HG03442 (cell line): ENCODE data around the gene CYP3A5.
"Not testable (repeated sequence)": the region's sequence is repeated elsewhere in the genome, so short reads cannot be mapped to it uniquely, and the experiment has no call there.

Source experiments
- ATAC-seq: cut with Tn5 transposase; IDR thresholded peaks from one replicate; pipeline ENCODE4 v1.9.1; 2021; ENCODE audit warnings: mild to moderate bottlenecking, moderate library complexity; ENCODE audit not compliant: unreplicated experiment

Gene CYP3A5

DNA sequence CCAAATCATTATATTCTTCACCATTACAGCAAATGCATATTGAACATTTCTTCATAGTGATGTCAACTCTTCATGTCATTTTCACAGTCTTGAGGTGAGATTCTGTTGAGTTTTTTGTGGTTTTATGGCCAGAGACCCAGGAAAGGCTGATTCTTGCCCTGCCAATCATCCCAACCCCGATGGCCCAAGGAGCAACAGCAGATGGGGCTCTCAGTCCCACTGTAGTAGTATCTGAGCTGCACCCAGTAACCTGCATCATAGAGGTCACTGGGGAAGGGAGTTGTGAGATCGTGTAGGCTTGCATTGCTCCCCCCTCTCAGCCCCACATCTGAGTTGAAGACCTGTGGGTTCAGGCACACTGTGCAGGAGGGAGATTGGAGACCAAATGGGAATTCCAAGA lies 36.3 kb downstream of the CYP3A5 start:
- ATAC-seq, result no peak

DNA sequence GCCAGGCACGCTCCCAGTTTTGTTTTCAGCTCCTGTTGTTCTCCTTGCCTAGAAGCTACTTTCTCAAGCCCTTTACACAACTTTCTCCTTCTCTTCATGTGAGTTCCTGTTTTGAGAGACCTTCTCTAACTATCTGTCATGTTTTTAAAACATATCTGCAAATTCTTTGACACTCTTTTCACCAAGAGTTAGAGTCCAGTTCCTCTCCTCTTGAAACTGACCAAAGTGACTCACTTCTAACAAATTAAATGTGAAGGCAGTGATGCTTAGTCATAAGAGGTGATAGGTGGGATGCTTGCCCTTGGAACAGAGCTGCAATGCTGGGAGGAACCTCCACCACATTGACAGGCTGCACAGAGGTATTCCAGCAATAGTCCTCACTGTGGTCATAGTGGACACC lies 37.8 kb downstream of the CYP3A5 start:
- ATAC-seq, result no peak

DNA sequence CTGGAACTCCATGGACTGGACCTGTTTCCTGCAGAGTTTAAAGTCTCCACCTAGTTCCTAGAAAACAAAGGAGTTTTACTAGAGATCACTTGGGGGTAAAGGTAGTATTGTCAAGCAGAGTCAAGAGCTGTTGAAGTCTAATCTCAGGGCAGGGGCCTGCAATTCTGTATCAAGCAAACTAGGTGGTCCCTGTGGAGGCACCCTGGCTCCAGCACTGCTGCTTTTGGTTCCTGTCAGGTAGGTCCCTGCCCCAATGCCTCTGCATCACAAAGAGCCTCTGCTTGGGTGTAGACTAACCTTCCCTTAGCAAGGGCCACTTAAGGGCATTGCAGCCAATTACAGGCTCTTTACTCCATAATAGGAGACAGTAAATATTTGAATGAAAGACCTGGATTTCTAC lies 40.5 kb downstream of the CYP3A5 start:
- ATAC-seq, result no peak

DNA sequence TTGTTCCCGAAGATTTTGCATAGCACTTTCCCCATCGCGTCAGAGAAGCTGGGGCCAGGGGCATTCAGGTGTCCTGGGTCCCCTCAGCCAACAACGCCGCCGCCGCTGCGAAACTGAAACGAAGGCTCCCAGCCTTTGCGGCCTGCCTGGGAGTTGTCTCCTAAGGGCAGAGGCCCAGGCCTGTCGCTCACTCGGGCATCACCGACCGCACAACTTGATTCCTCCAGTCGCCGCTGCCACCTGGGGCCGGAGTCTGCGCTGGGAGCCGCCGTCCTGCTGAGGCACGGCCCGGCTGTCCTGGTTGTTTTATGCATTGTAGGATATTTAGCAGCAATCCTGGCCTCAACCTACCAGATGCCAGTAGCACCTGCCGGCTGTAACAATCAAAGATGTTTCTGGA lies 41.1 kb downstream of the CYP3A5 start:
- no peak for ATAC-seq

DNA sequence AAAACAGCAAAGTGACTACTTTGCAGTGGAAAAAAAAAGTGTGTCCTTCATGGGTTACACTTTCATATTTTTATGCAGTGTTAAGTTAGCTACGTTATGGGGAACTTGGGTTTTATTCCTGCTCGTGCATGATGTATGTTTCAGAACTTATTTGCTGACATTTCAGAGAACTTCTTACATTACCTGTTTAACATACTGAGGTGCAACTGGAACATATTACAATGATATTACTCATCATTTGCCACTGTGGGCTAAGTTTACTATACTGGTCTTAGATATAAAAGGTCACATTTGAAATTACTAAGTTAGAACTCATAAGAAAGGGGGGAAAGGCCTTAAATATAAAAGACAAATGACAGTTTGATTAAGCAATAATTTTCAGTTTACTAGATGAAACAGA lies 42.4 kb downstream of the CYP3A5 start:
- not testable (repeated sequence) for ATAC-seq

DNA sequence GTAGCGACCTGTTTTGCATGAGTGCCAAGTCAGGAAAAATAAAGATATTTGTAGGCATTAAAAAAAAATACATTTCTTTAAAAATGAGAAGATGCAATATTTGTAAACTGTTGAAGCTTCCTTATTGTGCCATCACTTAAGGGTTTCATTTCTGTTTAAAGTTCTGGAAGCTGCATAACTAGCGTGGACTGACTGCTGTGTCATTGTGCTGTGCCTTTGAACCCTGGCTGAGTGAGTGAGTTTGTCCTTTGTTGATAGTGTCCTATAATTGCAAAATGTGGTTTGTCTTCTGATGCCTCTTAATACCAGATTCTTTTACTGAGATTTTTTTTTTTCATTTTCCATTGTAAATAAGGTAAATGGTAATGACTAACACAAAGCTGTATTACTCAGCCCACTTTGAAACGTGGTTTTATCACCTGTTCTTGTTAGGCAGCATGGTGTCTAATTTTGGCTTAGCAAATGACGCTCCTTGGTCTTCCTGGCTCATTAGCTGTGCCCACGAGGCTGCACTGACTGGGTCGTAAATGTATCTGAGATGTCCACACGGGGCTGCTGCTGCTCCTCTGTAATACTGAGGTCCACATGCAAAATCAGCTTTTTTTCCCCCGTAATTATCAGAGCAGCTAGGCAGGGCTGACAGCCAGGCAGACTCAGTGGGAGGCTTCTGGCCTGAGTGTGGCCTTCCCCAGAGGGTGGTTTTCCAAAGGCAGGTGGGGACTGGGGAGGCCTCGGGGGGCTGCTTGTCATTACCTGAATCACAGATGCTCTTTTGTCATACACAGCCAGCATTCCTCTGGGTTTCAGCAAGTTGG lies 48.3 kb downstream of the CYP3A5 start:
- ATAC-seq, result no peak

DNA sequence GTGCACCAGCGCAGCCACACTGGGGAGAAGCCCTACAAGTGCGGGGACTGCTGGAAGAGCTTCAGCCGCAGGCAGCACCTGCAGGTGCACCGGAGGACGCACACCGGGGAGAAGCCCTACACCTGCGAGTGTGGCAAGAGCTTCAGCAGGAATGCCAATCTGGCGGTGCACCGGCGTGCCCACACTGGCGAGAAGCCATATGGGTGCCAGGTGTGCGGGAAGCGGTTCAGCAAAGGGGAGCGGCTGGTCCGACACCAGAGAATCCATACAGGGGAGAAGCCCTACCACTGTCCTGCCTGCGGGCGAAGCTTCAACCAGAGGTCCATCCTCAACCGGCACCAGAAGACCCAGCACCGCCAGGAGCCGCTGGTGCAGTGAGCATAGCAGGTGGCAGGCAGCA lies 50.2 kb downstream of the CYP3A5 start:
- ATAC-seq, result no peak

DNA sequence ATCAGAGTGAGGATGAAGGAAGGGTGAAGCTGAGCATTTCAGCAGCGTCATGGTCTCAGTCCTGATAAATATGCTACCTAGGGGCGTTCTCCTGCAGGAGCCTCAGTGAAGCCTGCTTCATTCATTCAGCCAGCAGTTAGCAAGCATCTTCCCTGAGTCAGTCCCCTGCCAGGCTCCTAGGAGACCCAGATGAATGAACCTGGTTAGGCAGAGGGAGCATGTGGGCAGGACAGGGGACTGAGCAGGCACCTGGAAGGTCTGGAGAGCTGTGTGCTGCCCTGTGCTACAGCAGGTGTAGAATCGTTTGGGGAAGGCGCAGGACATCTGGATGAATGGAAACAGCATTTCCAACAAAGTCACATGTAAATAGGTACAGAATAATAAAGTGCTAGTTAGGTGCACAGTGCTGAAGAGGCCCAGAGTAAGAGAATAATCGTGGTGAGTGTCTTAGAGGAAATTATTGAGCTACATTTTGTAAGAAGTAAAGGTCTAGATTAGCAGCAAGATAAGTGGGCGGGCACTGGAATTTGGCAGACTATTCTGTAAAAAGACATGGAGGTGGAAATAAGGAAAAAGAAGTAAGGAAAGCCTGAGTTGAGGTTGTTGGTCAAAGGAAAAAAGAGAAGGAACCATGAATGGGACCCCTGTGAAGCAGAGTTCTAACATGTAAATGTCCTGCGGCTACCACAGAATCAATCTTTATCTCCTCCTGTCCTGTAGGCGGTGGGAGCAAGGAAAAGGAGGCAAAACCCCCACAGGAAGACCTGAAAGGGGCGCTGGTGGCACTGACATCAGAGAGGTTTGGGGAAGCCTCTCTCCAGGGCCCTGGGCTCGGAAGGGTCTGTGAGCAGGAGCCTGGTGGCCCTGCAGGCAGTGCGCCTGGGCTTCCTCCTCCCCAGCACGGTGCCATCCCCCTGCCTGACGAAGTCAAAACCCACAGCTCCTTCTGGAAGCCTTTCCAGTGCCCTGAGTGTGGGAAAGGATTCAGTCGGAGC lies 51.0 kb downstream of the CYP3A5 start:
- ATAC-seq, result no peak

DNA sequence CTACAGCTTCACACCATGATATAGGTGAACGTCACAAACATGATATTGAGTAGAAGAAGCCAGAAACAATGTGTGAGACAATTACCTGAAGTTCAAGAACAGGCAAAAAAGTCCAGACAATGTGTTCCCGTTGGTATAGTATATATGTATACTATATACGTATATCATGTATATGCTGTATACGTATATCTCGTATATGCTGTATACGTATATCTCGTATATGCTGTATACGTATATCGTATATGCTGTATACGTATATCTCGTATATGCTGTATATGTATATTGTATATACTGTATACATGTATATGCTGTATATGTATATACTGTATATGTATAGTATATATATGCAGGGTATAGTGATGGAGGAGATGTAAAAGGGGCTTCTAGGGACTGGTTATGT lies 52.3 kb downstream of the CYP3A5 start:
- ATAC-seq, result no peak

DNA sequence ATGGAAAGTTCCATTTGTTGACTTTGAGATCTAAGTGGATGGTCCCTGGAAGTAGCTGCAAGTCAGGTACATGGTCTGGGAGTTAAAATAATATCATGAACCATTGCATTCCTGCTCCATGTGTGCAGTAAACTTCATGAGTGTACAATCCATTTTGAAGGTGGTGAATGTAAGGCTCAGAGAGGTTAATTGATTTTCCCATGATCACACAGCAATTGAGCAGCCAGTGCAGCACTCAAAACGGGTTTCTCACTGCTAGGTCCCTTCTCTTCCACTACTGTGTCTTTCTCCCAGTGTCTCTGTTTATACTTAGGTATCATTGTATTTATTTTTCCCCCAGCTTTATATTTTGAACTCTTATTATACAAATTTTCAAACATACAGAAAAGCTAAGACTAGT lies 53.1 kb downstream of the CYP3A5 start:
- no peak for ATAC-seq

DNA sequence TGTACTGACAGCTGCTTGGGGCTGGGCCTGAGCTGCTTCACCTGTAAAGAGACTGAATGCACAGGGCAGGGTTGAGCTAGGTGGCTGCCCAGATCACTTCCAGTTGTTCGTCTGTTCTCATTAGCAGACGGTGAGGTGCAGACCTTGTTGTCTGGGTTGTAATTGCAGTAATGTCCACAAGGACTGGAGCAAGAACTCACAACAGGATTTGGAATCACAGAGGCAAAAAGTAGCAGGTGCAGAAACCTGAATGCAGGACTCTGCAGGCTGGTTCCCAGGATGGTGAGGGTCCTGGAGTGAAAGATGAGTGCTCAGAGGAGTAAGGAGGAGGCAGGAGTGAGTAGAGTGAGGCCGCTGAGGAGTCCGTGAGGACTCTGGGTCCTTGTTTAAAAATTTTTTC lies 53.8 kb downstream of the CYP3A5 start:
- no peak for ATAC-seq

DNA sequence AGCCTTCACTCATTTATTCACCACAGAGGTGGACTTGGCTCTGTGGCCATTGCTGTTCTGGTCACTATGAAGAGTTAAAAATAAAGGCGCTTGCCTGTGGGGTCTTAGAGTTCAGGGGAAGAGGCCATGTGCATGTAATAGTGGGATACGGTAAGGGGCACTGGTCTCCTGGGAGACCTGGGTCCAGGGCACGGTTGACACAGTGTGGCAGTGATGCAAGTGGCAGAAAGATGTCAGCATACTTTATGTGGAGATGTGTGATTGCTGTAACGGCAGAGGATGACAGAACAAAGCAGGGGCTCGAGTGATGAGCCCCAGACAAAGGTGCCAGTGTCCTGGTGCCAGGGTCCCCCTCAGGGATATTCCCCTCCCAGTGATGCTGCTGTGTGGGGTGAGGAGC lies 54.5 kb downstream of the CYP3A5 start:
- no peak for ATAC-seq

DNA sequence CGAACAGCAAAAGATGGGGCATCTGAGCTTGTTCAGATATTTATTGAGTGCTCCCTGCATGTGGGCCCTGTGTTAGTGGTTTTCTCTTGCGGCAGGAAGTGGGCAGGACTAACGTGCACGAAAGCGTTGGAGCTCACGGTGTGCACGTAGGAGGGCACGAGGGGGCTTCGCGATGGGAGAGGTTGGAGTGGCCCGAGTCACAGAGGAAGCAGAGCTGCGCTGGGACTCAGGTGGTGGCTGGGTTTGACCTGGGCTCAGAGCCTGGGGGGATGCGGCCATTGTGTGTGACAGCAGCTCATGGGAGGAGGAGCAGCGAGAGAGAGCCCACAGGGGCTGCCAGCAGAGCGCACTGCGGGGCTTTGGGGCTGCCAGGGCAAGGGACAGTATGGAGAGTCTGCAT lies 55.3 kb downstream of the CYP3A5 start:
- ATAC-seq, result no peak

DNA sequence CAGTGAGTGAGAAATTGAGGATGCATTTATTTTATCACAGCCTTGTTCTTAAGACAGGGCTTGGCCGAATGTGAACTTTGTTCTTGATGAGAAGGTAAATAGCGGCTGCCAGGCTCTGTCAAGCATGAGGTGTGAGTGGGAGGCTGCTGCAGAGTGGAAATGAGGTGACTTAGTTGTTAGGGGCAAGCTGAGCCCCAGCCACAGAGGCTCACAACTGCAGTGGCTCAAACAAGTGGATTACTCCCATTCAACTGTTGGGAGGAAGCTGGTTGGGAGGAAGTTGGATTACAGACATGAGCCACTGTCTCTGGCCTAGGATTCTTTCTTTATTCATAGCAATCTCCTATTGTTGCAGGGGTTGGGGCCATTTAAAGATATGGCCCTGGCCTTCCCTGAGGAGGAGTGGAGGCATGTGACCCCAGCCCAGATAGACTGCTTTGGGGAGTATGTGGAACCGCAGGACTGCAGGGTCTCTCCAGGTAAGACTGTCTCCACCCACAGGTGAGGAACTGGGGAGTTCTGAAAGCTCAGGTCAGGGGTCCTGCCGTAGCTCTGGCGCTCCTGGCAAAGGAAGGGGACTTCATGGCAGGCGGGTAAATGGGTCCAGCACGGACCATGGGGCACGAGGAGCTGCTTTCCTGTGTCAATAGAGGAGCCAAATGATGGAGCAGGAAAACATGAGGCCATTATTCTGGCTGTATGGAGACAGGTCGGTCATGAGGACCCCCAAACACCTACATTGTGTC lies 55.9 kb downstream of the CYP3A5 start:
- ATAC-seq, result no peak

DNA sequence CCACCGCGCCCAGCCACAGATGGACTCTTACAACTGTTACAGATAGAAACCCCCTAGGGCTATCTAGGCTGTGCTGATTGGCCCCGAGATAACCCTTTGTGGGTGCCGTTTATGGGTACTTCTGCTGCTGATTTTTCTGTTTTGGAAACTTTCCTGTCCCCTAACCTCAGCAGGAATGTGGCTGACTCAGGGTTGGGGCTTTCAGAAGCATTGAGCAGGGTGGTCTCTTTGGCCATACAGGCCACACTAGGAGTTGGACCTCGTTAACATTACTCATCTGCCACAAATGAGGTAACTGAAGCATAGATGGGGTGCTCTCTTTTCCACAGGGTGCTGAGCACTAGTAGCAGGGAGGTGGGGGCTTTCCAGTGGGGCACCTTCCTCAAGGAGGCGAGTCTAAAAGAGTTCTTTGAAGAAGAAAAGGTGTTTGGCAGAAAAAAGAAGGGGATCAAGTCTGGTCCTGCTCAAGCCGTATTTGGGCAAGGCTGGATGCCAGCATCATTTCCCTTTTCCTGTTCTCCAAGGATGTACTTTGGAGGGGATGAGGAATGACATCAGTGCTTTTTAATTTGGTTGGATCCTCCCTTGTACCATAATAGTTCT lies 56.6 kb downstream of the CYP3A5 start:
- ATAC-seq, result no peak

DNA sequence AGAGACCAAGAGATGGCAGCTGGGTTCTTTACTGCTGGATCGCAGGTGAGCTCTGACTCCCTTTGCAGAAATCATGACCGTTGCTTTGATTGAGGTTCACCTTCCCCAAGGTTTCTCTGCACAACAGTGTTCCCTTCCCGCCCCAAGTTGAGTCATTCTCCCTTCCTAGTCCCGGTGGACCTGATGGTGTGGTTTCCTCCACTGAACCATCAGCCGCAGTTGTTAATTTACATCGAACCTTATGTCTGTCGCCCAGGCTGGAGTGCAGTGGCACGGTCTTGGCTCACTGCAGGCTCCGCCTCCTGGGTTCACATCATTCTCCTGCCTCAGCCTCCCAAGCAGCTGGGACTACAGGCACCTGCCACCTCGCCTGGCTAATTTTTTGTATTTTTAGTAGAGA lies 57.2 kb downstream of the CYP3A5 start:
- no peak for ATAC-seq

DNA sequence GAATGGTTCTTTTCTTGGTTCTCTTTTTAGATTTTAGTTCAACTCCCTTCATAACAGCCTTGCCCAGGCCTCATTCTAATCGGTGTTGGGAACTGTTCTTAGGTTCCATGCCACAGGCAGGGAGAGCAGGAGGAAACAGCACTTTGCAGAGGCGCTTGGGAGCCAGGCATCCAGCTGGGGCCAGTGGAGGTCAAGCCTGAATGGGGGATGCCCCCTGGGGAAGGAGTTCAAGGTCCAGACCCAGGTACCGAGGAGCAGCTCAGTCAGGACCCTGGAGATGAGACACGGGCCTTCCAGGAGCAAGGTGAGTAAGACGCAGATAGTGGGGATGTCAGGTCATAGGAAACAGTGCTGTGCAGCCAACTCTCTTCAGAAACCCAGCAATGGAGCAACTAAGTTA lies 58.5 kb downstream of the CYP3A5 start:
- no peak for ATAC-seq

DNA sequence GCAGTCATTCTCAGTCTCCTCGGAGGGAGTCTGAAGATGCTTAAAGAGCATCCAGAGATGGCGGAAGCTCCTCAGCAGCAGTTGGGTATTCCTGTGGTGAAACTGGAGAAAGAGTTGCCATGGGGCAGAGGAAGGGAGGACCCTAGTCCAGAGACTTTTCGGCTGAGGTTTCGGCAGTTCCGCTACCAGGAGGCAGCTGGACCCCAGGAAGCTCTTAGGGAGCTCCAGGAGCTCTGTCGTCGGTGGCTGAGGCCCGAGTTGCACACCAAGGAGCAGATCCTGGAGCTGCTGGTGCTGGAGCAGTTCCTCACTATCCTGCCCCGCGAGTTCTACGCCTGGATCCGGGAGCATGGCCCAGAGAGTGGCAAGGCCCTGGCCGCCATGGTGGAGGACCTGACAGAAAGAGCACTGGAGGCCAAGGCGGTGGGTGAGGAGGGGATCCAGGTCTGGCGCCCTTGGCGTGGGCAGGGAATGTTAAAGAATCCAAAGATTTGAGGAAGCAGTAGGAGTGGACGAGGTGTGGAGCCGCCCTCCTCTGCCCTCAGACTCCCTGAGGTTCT lies 60.1 kb downstream of the CYP3A5 start:
- no peak for ATAC-seq

DNA sequence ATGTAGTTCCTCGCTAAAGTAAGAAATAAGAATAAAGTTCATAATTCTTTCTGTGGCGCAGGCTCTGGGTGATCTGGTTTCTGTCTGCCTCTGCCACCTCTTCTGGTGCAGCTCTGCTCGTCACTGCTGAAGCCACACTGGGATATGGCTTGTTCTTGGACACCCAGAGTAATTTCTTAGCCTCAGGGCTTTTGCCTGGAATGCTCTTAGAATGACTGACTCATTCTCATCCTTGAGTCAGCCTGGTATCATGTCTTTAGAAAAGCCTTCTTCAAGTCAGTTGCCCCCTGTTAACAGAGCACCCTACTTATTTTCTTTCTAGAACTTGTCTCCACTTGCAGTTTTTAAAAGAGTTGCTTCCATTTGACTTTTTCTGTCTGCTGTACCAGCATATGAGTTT lies 61.1 kb downstream of the CYP3A5 start:
- ATAC-seq, result no peak

DNA sequence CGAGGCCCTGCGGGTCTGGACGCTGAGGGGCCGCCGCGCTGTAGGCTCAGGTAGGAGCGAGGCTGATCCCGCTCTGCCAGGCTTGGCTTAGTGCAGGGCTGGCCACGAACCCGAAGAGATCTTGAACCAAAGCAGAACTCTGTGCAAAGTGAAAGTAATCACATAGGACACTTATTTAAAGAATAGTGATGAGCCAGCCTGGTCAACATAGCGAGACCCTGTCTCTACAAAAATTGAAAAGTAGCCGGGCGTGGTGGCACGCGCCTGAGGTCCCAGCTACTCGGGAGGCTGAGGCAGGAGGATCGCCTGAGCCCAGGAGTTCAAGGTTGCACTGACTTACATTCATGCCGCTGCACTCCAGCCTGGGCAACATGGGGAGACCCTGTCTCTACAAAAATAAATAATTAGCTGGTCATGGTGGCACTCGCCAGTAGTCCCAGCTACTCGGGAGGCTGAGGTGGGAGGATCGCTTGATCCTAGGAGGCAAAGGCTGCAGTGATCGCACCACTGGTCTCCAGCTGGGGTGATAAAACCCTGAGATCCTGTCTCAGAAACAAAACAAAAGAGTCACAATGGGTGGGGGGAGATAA lies 62.5 kb downstream of the CYP3A5 start:
- no peak for ATAC-seq
